HCT116 (cell line): ENCODE measurements around the gene CLEC11A. TPM values are rescaled to one million over a fixed set of nuclear protein-coding genes. Genes with fewer than 3 reads are reported as not detected.

Source experiments
- ATAC-seq: fragments of 200-7000 bp; cut with Tn5 transposase; 2 replicates; pipeline ENCODE4 v1.9.1; 2020; ENCODE audit warnings: mild to moderate bottlenecking, moderate library complexity
- BruUV-seq: library from RNA; stranded (reverse); fragments of 400-500 nt; replicated peaks from 2 replicates; lab custom pipeline; 2021; lab: Mats Ljungman, UMichigan
- CTCF ChIA-PET: fragments of 300-600 bp; sonication (Branson Sonifier 250); formaldehyde crosslinking; loops from one replicate; lab custom pipeline; 2021; ENCODE audit warnings: antibody characterized with exemption; lab: Charles Lee
- POLR2A ChIA-PET: fragments of 300-600, 350-600 bp; sonication (Branson Sonifier 250); formaldehyde crosslinking; loops from one replicate; lab custom pipeline; 2021; ENCODE audit warnings: antibody characterized with exemption; lab: Charles Lee
- RAD21 ChIA-PET, 2 experiments: fragments of 300-600 bp; sonication (Branson Sonifier 250); formaldehyde crosslinking; loops; one replicate each; lab custom pipeline; 2023; ENCODE audit warnings: low total read pairs in 2 of 2; ENCODE audit not compliant: uncharacterized antibody in 2 of 2, unreplicated experiment in 2 of 2, low non-redundant PET in 1 of 2; lab: Charles Lee
- DNase-seq: peaks from one replicate; pipeline ENCODE4 v3.0.0-alpha.2; 2010; ENCODE audit warnings: low read depth, low spot score
- H2AFZ ChIP-seq: fragments of 200-600 bp; shearing (Covaris generic), sonication (generic); 2 replicates; pipeline ENCODE4 v1.6.1; 2017; ENCODE audit warnings: low read depth, mixed run types, mixed read lengths, antibody characterized with exemption, low read length; ENCODE audit not compliant: poor library complexity, severe bottlenecking
- H3K27ac ChIP-seq: 2 replicates; pipeline ENCODE4 v1.5.1; 2012; ENCODE audit warnings: low read depth, low read length
- H3K27me3 ChIP-seq: fragments of 200-600 bp; sonication (generic); 2 replicates; pipeline ENCODE4 v1.6.1; 2016; ENCODE audit warnings: mixed run types, low read length, mixed read lengths; ENCODE audit not compliant: insufficient read depth
- H3K36me3 ChIP-seq, 2 experiments: fragments of 200-500 bp in 1 of 2; fragments of 200-600 bp in 1 of 2; sonication (Bioruptor generic) in 1 of 2; sonication (generic) in 1 of 2; 2 replicates each; pipeline versions ENCODE4 v1.5.1 to v1.6.1; 2014 to 2016; ENCODE audit warnings: low read length in 2 of 2, inconsistent platforms in 1 of 2, mixed read lengths in 1 of 2, mixed run types in 1 of 2; ENCODE audit not compliant: insufficient read depth in 2 of 2, control insufficient read depth in 1 of 2
- H3K4me1 ChIP-seq, 2 experiments: fragments of 200-600 bp in 1 of 2; sonication (generic) in 1 of 2; 2 replicates each; pipeline versions ENCODE4 v1.5.1 to v1.6.1; 2012 to 2017; ENCODE audit warnings: low read length in 2 of 2, inconsistent platforms in 1 of 2, mild to moderate bottlenecking in 1 of 2, mixed read lengths in 1 of 2, mixed run types in 1 of 2, moderate library complexity in 1 of 2; ENCODE audit not compliant: insufficient read depth in 2 of 2, control insufficient read depth in 1 of 2
- H3K4me2 ChIP-seq: fragments of 200-600 bp; sonication (generic); 2 replicates; pipeline ENCODE4 v1.6.1; 2017; ENCODE audit warnings: mixed run types, low read length, mixed read lengths
- H3K4me3 ChIP-seq, 2 experiments: fragments of 200-600 bp in 1 of 2; sonication (generic) in 1 of 2; replicated peaks in 1 of 2; 2 replicates each; pipeline ENCODE4 v1.5.1; 2011 to 2016; ENCODE audit warnings: low read length in 2 of 2, control low read depth in 1 of 2, low read depth in 1 of 2, mild to moderate bottlenecking in 1 of 2, mixed read lengths in 1 of 2, mixed run types in 1 of 2
- H3K79me2 ChIP-seq: fragments of 200-600 bp; sonication (generic); 2 replicates; pipeline ENCODE4 v1.6.1; 2017; ENCODE audit warnings: mild to moderate bottlenecking, mixed run types, low read length, moderate library complexity, mixed read lengths; ENCODE audit not compliant: insufficient read depth
- H3K9ac ChIP-seq: fragments of 200-600 bp; sonication (generic); 2 replicates; pipeline ENCODE4 v1.6.1; 2016; ENCODE audit warnings: low read length, mixed read lengths
- H3K9me2 ChIP-seq: fragments of 200-600 bp; sonication (generic), shearing (Covaris generic); 2 replicates; pipeline ENCODE4 v1.6.1; 2017; ENCODE audit warnings: mixed run types, mild to moderate bottlenecking, moderate library complexity; ENCODE audit not compliant: insufficient read depth
- H3K9me3 ChIP-seq, 2 experiments: fragments of 200-500 bp in 1 of 2; fragments of 200-600 bp in 1 of 2; sonication (Bioruptor generic) in 1 of 2; sonication (generic) in 1 of 2; 2 replicates each; pipeline ENCODE4 v1.6.1; 2014 to 2017; ENCODE audit warnings: low read length in 2 of 2, mixed read lengths in 2 of 2, inconsistent platforms in 1 of 2, low read depth in 1 of 2, mild to moderate bottlenecking in 1 of 2, mixed run types in 1 of 2, moderate library complexity in 1 of 2; ENCODE audit not compliant: control insufficient read depth in 1 of 2, insufficient read depth in 1 of 2
- H4K20me1 ChIP-seq: fragments of 200-600 bp; sonication (generic), shearing (Covaris generic); 2 replicates; pipeline ENCODE4 v1.6.1; 2017; ENCODE audit warnings: mixed run types, mild to moderate bottlenecking, moderate library complexity; ENCODE audit not compliant: insufficient read depth
- ATF3 ChIP-seq: IDR thresholded peaks from 2 replicates; pipeline ENCODE4 v1.6.1; 2012
- CBX3 ChIP-seq: IDR thresholded peaks from 2 replicates; pipeline ENCODE4 v1.6.1; 2012; ENCODE audit warnings: low read depth
- EGR1 ChIP-seq: IDR thresholded peaks from 2 replicates; pipeline ENCODE4 v1.6.1; 2012; ENCODE audit warnings: low read depth
- EZH2 ChIP-seq: fragments of 200-600 bp; sonication (generic); IDR thresholded peaks from 2 replicates; pipeline ENCODE4 v1.6.1; 2017; ENCODE audit warnings: antibody characterized with exemption, mixed run types
- EZH2phosphoT487 ChIP-seq: fragments of 200-600 bp; IDR thresholded peaks from 2 replicates; pipeline ENCODE4 v1.6.1; 2018; ENCODE audit warnings: antibody characterized with exemption, borderline replicate concordance
- FOSL1 ChIP-seq: IDR thresholded peaks from 2 replicates; pipeline ENCODE4 v1.6.1; 2012; ENCODE audit warnings: low read depth
- JUND ChIP-seq: IDR thresholded peaks from 2 replicates; pipeline ENCODE4 v1.6.1; 2012
- POLR2A ChIP-seq: IDR thresholded peaks from 2 replicates; pipeline ENCODE4 v1.7.0; 2011; ENCODE audit warnings: borderline replicate concordance; ENCODE audit not compliant: insufficient read depth, insufficient read length; ENCODE audit errors: extremely low read depth
- POLR2AphosphoS5 ChIP-seq: IDR thresholded peaks from 2 replicates; pipeline ENCODE4 v1.6.1; 2011; ENCODE audit warnings: mild to moderate bottlenecking, low read depth, low read length, moderate library complexity
- RAD21 ChIP-seq: IDR thresholded peaks from 2 replicates; pipeline ENCODE4 v1.6.1; 2012; ENCODE audit warnings: low read depth, mild to moderate bottlenecking
- SP1 ChIP-seq: IDR thresholded peaks from 2 replicates; pipeline ENCODE4 v1.6.1; 2012; ENCODE audit warnings: low read depth
- SRF ChIP-seq: IDR thresholded peaks from 2 replicates; pipeline ENCODE4 v1.6.1; 2012; ENCODE audit warnings: low read depth
- TCF7L2 ChIP-seq: IDR thresholded peaks from 2 replicates; pipeline ENCODE4 v1.7.0; 2011; ENCODE audit warnings: borderline replicate concordance, inconsistent platforms; ENCODE audit not compliant: insufficient read depth, insufficient read length; ENCODE audit errors: extremely low read depth
- ZBTB33 ChIP-seq: IDR thresholded peaks from 2 replicates; pipeline ENCODE4 v1.6.1; 2011; ENCODE audit warnings: mild to moderate bottlenecking, low read length, moderate library complexity; ENCODE audit not compliant: insufficient replicate concordance; ENCODE audit errors: extremely low read depth
- ZFX ChIP-seq: fragments of 450-650 bp; IDR thresholded peaks from 2 replicates; pipeline ENCODE4 v1.6.1; 2017
- intact Hi-C: fragments of 100-400 bp; cut with micrococcal nuclease; formaldehyde crosslinking; loops from 2 replicates; pipeline ENCODE4 v1.10.0; 2022
- total RNA-seq: library from RNA; stranded (reverse); gene quantifications from one replicate; pipeline ENCODE4 v1.2.1, GENCODE V29; 2021; ENCODE audit not compliant: unreplicated experiment

Gene CLEC11A
- total RNA-seq, 1 experiment from 2014 or later = 7.1 TPM

DNA sequence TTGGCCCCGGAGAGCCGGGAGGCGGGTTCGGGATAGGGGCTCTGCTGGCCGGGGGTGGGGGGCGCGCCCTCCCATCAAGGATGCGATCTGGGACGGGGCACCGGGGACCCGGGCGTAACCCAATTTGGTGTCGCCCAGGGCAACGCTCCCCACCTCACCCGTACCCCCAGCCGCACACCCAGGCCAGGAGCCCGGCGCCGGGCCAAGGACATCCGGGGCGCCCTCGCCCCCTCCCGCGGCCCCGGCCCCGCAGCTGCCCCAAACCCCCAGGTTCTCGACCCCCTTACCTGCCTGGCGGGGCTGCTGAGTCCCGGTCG lies 4.1 kb upstream of the CLEC11A start (continued):
- no peak for TF ChIP-seq ZBTB33
- TF ChIP-seq ZFX = no peak
- TF ChIP-seq ATF3 = no peak
- no peak for TF ChIP-seq EZH2phosphoT487
- TF ChIP-seq EGR1 = no peak

GRCh38 chr19:50719566-50719965 lies 3.6 kb upstream of the CLEC11A start, which contains the start of gene SHANK1:
TSS of gene SHANK1 (minus strand) at chr19:50719802. CDS start at chr19:50716919, 2,883 bp downstream.
- POLR2A ChIA-PET = no interaction called here
- H3K9me2 ChIP-seq = no peaks in the 10 kb centered on the region
- TF ChIP-seq POLR2AphosphoS5 (no peak), EZH2phosphoT487 (no peak), JUND (no peak), SRF (no peak), EGR1 (no peak), FOSL1 (no peak), POLR2A (no peak), ZFX (no peak), RAD21 (no peak), TCF7L2 (no peak), EZH2 (no peak), CBX3 (no peak), SP1 (no peak)
- H2AFZ ChIP-seq = no peak within 1 kb of the TSS
- intact Hi-C loops = no loop called here
- H3K4me1 ChIP-seq = peaks cover 12 to 39% of the 10 kb centered on the region in 2 experiments; a peak in 3 of 4 replicates
- no peak within 1 kb of the TSS for H3K27ac ChIP-seq
- H3K36me3 ChIP-seq = no peaks in the 10 kb centered on the region
- peak within 1 kb of the TSS; percentile 44 to 54 for H3K4me3 ChIP-seq
- peak within 1 kb of the TSS; percentile 81 for H3K4me2 ChIP-seq
- RAD21 ChIA-PET = no interaction called here
- BruUV-seq = no TSS peak
- H3K27me3 ChIP-seq = no peaks in the 10 kb centered on the region
- no peaks in the 10 kb centered on the region for H4K20me1 ChIP-seq
- ATAC-seq (no peak), DNase-seq (no peak)
- no peaks in the 10 kb centered on the region for H3K9me3 ChIP-seq
- peak within 1 kb of the TSS; percentile 36; the same call in 1 of the 2 replicates for H3K9ac ChIP-seq
- CTCF ChIA-PET = no interaction called here
- no peaks in the 10 kb centered on the region for H3K79me2 ChIP-seq
